SK-N-SH (cell line): ENCODE data around the gene TFCP2L1. TPM values are rescaled to one million over a fixed set of nuclear protein-coding genes. Genes with fewer than 3 reads are reported as not detected.

ENCODE experiments used
- CTCF ChIA-PET: fragments of 300-600, 350-600 bp; formaldehyde crosslinking; extraction: SDS; loops from one replicate; lab custom pipeline; 2021; lab: Yijun Ruan, JAX
- POLR2A ChIA-PET: fragments of 350-600 bp; sonication (Branson Sonifier 250); formaldehyde crosslinking; extraction: SDS; loops from one replicate; lab custom pipeline; 2020; ENCODE audit warnings: antibody characterized with exemption, inconsistent platforms; lab: Yijun Ruan, JAX
- DNase-seq: peaks from one replicate; pipeline ENCODE4 v3.0.0; 2012
- H2AFZ ChIP-seq: fragments of 200-600 bp; sonication (generic); 2 replicates; pipeline ENCODE4 v1.8.1; 2016; ENCODE audit warnings: antibody characterized with exemption, mild to moderate bottlenecking, low read depth
- H3F3A ChIP-seq: fragments of 200-600 bp; sonication (generic); replicated peaks from 2 replicates; pipeline ENCODE3; 2016; ENCODE audit warnings: antibody characterized with exemption, mild to moderate bottlenecking; ENCODE audit not compliant: insufficient read depth
- H3K27ac ChIP-seq, 2 experiments: fragments of 200-500 bp in 1 of 2; fragments of 200-600 bp in 1 of 2; sonication (Bioruptor generic) in 1 of 2; sonication (generic), shearing (Covaris generic) in 1 of 2; 2 replicates each; pipeline versions ENCODE4 v1.5.1 to v1.6.1; 2014 to 2016; ENCODE audit warnings: low read depth in 2 of 2, inconsistent platforms in 1 of 2, low read length in 1 of 2, mild to moderate bottlenecking in 1 of 2, mixed read lengths in 1 of 2
- H3K27me3 ChIP-seq: fragments of 200-600 bp; sonication (generic), shearing (Covaris generic); 2 replicates; pipeline ENCODE4 v1.6.1; 2016; ENCODE audit warnings: mixed run types; ENCODE audit not compliant: insufficient read depth
- H3K36me3 ChIP-seq, 2 experiments: fragments of 200-500 bp in 1 of 2; fragments of 200-600 bp in 1 of 2; sonication (Bioruptor generic) in 1 of 2; sonication (generic) in 1 of 2; replicated peaks in 1 of 2; 2 replicates each; pipeline versions ENCODE3 to v1.5.1; 2014 to 2016; ENCODE audit warnings: low read length in 1 of 2, mild to moderate bottlenecking in 1 of 2; ENCODE audit not compliant: insufficient read depth in 2 of 2, control insufficient read depth in 1 of 2
- H3K4me1 ChIP-seq, 2 experiments: fragments of 200-500 bp in 1 of 2; fragments of 200-600 bp in 1 of 2; sonication (Bioruptor generic) in 1 of 2; sonication (generic), shearing (Covaris generic) in 1 of 2; 2 replicates each; pipeline versions ENCODE4 v1.5.1 to v1.6.1; 2014 to 2016; ENCODE audit warnings: low read depth in 1 of 2, low read length in 1 of 2, mixed run types in 1 of 2; ENCODE audit not compliant: insufficient read depth in 2 of 2, control insufficient read depth in 1 of 2
- H3K4me2 ChIP-seq: fragments of 200-600 bp; sonication (generic), shearing (Covaris generic); 2 replicates; pipeline ENCODE4 v1.6.1; 2017; ENCODE audit warnings: mixed run types
- H3K4me3 ChIP-seq, 2 experiments: fragments of 200-500 bp in 1 of 2; fragments of 200-600 bp in 1 of 2; sonication (Bioruptor generic) in 1 of 2; sonication (generic), shearing (Covaris generic) in 1 of 2; 2 replicates each; pipeline versions ENCODE4 v1.5.1 to v1.8.1; 2014 to 2016; ENCODE audit warnings: low read depth in 2 of 2, inconsistent platforms in 1 of 2, low read length in 1 of 2, mild to moderate bottlenecking in 1 of 2, mixed read lengths in 1 of 2, moderate library complexity in 1 of 2
- H3K79me2 ChIP-seq: fragments of 200-600 bp; sonication (generic); 2 replicates; pipeline ENCODE4 v1.8.1; 2017; ENCODE audit warnings: mild to moderate bottlenecking; ENCODE audit not compliant: insufficient read depth
- H3K9ac ChIP-seq: fragments of 200-600 bp; sonication (generic); 2 replicates; pipeline ENCODE4 v1.6.1; 2017; ENCODE audit warnings: mixed run types
- H3K9me2 ChIP-seq: fragments of 200-600 bp; sonication (generic); 2 replicates; pipeline ENCODE4 v1.6.1; 2017; ENCODE audit warnings: mixed run types
- H3K9me3 ChIP-seq: fragments of 200-600 bp; sonication (generic); 2 replicates; pipeline ENCODE4 v1.6.1; 2017; ENCODE audit warnings: mixed run types, mild to moderate bottlenecking, moderate library complexity
- H4K20me1 ChIP-seq: fragments of 200-600 bp; sonication (generic); 2 replicates; pipeline ENCODE4 v1.6.1; 2017; ENCODE audit warnings: mild to moderate bottlenecking, mixed run types; ENCODE audit not compliant: insufficient read depth
- CHD2 ChIP-seq: fragments of 150-350 bp; IDR thresholded peaks from 2 replicates; pipeline ENCODE4 v1.6.1; 2018; ENCODE audit warnings: low read length; ENCODE audit not compliant: partially characterized antibody
- EZH2phosphoT487 ChIP-seq: fragments of 200-600 bp; sonication (generic); IDR thresholded peaks from 2 replicates; pipeline ENCODE4 v1.6.1; 2017; ENCODE audit warnings: low read depth, mixed run types, mild to moderate bottlenecking, antibody characterized with exemption, moderate library complexity, borderline replicate concordance
- FOXM1 ChIP-seq: IDR thresholded peaks from 2 replicates; pipeline ENCODE4 v1.4.0; 2012; ENCODE audit warnings: low read depth, mild to moderate bottlenecking
- GABPA ChIP-seq: IDR thresholded peaks from 2 replicates; pipeline ENCODE4 v1.4.0; 2012; ENCODE audit warnings: low read depth, mild to moderate bottlenecking
- JUND ChIP-seq: IDR thresholded peaks from 2 replicates; pipeline ENCODE4 v1.4.0; 2012
- NRF1 ChIP-seq: IDR thresholded peaks from 2 replicates; pipeline ENCODE4 v1.6.1; 2012; ENCODE audit warnings: low read depth, mild to moderate bottlenecking, low read length
- POLR2AphosphoS5 ChIP-seq: IDR thresholded peaks from 2 replicates; pipeline ENCODE4 v1.6.1; 2012; ENCODE audit warnings: low read depth, low read length
- RAD21 ChIP-seq: IDR thresholded peaks from 2 replicates; pipeline ENCODE4 v1.6.1; 2012; ENCODE audit warnings: mild to moderate bottlenecking, low read length
- RXRA ChIP-seq: IDR thresholded peaks from 2 replicates; pipeline ENCODE4 v1.4.0; 2012; ENCODE audit warnings: low read depth, mild to moderate bottlenecking, borderline replicate concordance
- SIN3A ChIP-seq: IDR thresholded peaks from 2 replicates; pipeline ENCODE4 v1.6.1; 2012; ENCODE audit warnings: low read depth, mild to moderate bottlenecking, low read length, moderate library complexity, borderline replicate concordance
- TAF1 ChIP-seq: IDR thresholded peaks from 2 replicates; pipeline ENCODE4 v1.6.1; 2012; ENCODE audit warnings: low read depth, mild to moderate bottlenecking, low read length, moderate library complexity, borderline replicate concordance
- TEAD4 ChIP-seq: IDR thresholded peaks from 2 replicates; pipeline ENCODE4 v1.4.0; 2012; ENCODE audit warnings: mild to moderate bottlenecking, borderline replicate concordance; ENCODE audit not compliant: insufficient read depth
- YY1 ChIP-seq: IDR thresholded peaks from 2 replicates; pipeline ENCODE4 v1.4.0; 2012; ENCODE audit warnings: low read depth, mild to moderate bottlenecking
- WGBS: methylation state at CpG from one replicate; pipeline ENCODE4 v1.1.6; 2017; ENCODE audit warnings: low lambda C conversion rate; 5-methylcytosine and 5-hydroxymethylcytosine counted together
- polyA plus RNA-seq, 3 experiments: library from polyadenylated mRNA; depleted of rRNA; stranded (reverse); fragments of >200 nt; gene quantifications; 2 replicates each; pipeline ENCODE4 v1.2.3, GENCODE V29; 2012
- TF ChIP-seq, protein P1 (sequence below): IDR thresholded peaks from 2 replicates; pipeline ENCODE4 v1.6.1; 2012; ENCODE audit warnings: mild to moderate bottlenecking, low read depth, low read length, moderate library complexity
- TF ChIP-seq, protein P2 (sequence below): fragments of 200-600 bp; sonication (generic); IDR thresholded peaks from 2 replicates; pipeline ENCODE4 v1.6.1; 2017; ENCODE audit warnings: antibody characterized with exemption, mild to moderate bottlenecking, moderate library complexity
- TF ChIP-seq, protein P3 (sequence below): IDR thresholded peaks from 2 replicates; pipeline ENCODE4 v1.4.0; 2012; ENCODE audit warnings: low read depth
- TF ChIP-seq, protein P4 (sequence below): fragments of 150-350 bp; IDR thresholded peaks from 2 replicates; pipeline ENCODE4 v1.6.1; 2016; ENCODE audit warnings: mild to moderate bottlenecking, low read depth, low read length

TFCP2L1 gene
- polyA plus RNA-seq, 1 of the 3 experiments (the other 2 are of a cell fraction): not detected

DNA sequence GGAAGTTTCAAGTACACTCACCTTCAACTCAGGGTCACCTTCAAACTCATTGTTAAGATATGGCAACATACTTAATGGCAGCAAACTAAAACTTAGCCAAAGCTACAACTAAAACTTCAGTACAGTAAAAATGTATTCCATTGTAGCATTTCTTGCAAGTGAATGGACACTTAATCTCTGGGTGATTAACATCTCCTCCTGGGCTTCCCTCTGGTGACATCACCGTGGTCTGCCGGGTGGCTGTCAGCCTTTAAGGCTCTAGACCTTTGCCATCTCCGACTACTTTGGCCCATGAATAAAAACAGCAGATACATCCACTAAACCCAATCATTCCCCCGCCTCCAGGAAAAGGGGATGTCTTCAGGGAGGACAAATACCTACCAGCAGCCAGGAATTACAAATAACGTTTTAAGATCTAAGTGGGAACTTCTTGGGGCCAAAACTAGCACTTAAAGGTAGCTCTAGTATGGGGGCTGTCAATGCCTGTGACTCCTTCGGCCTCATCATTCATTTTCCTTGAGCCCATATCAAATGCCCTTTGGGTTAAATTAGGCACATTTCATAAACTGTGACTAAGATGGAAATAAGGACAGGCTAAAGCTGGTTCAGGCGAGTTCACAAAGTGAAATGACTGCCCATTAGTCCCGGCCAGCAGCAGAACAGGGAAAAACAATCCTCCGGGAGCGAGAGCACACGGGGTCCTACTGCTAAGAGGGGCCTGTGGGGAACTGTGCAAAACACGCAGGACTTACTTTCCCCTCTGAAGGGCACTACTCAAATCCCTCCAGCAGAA, 1.1 kb downstream of the TFCP2L1 start (continued):
- TF ChIP-seq, protein P1, sequence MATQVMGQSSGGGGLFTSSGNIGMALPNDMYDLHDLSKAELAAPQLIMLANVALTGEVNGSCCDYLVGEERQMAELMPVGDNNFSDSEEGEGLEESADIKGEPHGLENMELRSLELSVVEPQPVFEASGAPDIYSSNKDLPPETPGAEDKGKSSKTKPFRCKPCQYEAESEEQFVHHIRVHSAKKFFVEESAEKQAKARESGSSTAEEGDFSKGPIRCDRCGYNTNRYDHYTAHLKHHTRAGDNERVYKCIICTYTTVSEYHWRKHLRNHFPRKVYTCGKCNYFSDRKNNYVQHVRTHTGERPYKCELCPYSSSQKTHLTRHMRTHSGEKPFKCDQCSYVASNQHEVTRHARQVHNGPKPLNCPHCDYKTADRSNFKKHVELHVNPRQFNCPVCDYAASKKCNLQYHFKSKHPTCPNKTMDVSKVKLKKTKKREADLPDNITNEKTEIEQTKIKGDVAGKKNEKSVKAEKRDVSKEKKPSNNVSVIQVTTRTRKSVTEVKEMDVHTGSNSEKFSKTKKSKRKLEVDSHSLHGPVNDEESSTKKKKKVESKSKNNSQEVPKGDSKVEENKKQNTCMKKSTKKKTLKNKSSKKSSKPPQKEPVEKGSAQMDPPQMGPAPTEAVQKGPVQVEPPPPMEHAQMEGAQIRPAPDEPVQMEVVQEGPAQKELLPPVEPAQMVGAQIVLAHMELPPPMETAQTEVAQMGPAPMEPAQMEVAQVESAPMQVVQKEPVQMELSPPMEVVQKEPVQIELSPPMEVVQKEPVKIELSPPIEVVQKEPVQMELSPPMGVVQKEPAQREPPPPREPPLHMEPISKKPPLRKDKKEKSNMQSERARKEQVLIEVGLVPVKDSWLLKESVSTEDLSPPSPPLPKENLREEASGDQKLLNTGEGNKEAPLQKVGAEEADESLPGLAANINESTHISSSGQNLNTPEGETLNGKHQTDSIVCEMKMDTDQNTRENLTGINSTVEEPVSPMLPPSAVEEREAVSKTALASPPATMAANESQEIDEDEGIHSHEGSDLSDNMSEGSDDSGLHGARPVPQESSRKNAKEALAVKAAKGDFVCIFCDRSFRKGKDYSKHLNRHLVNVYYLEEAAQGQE: no peak
- TF ChIP-seq EZH2phosphoT487: no peak
- TF ChIP-seq RXRA: no peak
- TF ChIP-seq, protein P2, sequence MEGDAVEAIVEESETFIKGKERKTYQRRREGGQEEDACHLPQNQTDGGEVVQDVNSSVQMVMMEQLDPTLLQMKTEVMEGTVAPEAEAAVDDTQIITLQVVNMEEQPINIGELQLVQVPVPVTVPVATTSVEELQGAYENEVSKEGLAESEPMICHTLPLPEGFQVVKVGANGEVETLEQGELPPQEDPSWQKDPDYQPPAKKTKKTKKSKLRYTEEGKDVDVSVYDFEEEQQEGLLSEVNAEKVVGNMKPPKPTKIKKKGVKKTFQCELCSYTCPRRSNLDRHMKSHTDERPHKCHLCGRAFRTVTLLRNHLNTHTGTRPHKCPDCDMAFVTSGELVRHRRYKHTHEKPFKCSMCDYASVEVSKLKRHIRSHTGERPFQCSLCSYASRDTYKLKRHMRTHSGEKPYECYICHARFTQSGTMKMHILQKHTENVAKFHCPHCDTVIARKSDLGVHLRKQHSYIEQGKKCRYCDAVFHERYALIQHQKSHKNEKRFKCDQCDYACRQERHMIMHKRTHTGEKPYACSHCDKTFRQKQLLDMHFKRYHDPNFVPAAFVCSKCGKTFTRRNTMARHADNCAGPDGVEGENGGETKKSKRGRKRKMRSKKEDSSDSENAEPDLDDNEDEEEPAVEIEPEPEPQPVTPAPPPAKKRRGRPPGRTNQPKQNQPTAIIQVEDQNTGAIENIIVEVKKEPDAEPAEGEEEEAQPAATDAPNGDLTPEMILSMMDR: no peak
- TF ChIP-seq TEAD4: no peak

DNA sequence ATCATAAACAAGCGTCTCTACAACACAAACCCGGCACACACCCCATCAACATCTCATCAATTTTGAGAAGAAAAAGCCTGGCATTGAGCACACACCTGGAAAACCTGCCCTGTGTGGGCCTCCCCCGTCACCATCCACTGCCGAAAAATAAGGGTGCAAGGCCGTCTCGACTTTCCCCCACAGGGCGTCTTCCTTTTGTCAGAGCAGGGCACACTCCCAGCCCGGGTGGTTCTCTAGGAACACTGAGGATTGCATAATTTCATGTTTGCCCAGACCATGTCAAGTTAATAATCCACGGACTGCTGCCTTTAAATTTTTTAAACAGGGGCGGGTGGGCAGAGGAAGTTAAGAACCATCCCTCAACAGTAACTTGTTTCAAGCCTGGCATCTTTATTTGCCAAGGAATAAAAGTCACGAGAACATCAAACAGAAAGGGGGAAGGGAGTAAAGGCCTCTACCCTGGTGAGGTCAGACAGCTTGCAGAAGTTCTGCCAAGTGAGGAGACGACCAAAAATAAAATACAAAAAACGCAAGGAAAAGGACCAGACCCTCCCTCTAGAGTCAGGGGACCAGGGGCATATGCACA, 2.1 kb downstream of the TFCP2L1 start:
- no peak overlapping the region for H3K9ac ChIP-seq
- H3K4me1 ChIP-seq: peaks cover 0 to 3% of the 10 kb centered on the region in 2 experiments; a peak in 1 of 4 replicates
- no peak overlapping the region for H3K27ac ChIP-seq
- H3K27me3 ChIP-seq: peaks cover 41% of the 10 kb centered on the region; the same call in 1 of the 2 replicates
- no peak for DNase-seq
- CTCF ChIA-PET: no interaction called here
- 42% methylated on average over 12 of the region's 13 CpGs for WGBS
- H2AFZ ChIP-seq: no peak overlapping the region
- H3K36me3 ChIP-seq: no peaks in the 10 kb centered on the region
- H3F3A ChIP-seq: no peaks in the 10 kb centered on the region
- H4K20me1 ChIP-seq: no peaks in the 10 kb centered on the region
- no peak overlapping the region for H3K4me2 ChIP-seq
- no peak overlapping the region for H3K4me3 ChIP-seq
- H3K9me3 ChIP-seq: no peaks in the 10 kb centered on the region
- no peaks in the 10 kb centered on the region for H3K9me2 ChIP-seq
- POLR2A ChIA-PET: no interaction called here
- no peaks in the 10 kb centered on the region for H3K79me2 ChIP-seq
- TF ChIP-seq POLR2AphosphoS5: no peak
- TF ChIP-seq JUND: no peak
- no peak for TF ChIP-seq RXRA
- TF ChIP-seq YY1: no peak
- TF ChIP-seq GABPA: no peak
- no peak for TF ChIP-seq TAF1
- TF ChIP-seq CHD2: no peak
- TF ChIP-seq SIN3A: no peak
- no peak for TF ChIP-seq FOXM1
- TF ChIP-seq, protein P1: no peak
- no peak for TF ChIP-seq RAD21
- TF ChIP-seq NRF1: no peak
- no peak for TF ChIP-seq TEAD4
- TF ChIP-seq, protein P3, sequence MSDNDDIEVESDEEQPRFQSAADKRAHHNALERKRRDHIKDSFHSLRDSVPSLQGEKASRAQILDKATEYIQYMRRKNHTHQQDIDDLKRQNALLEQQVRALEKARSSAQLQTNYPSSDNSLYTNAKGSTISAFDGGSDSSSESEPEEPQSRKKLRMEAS: no peak
- TF ChIP-seq, protein P4, sequence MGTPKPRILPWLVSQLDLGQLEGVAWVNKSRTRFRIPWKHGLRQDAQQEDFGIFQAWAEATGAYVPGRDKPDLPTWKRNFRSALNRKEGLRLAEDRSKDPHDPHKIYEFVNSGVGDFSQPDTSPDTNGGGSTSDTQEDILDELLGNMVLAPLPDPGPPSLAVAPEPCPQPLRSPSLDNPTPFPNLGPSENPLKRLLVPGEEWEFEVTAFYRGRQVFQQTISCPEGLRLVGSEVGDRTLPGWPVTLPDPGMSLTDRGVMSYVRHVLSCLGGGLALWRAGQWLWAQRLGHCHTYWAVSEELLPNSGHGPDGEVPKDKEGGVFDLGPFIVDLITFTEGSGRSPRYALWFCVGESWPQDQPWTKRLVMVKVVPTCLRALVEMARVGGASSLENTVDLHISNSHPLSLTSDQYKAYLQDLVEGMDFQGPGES: no peak
